ENCODE measurements around the gene AK5.

AK5 gene

DNA sequence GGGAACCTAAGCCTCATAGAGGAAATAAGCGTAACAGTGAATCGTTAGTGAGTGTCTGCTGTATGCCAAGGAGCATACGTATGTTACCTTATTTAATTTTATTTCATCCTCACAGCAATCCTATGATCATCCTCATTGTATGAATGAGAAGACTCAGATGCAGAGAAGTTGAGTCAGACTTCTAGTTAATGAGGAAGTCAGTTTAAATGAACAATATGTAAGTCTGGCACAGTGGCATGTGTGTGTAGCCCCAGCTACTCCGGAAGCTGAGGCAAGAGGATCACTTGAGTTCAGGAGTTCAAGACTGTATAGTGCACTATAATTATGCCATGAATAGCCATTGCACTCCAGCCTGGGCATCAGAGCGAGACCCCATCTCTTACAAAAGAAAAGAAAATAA lies 252.6 kb downstream of the AK5 start:
- peak; percentile 57 for DNase-seq (ENCODE audit: low read depth)
- TF ChIP-seq, protein P1, sequence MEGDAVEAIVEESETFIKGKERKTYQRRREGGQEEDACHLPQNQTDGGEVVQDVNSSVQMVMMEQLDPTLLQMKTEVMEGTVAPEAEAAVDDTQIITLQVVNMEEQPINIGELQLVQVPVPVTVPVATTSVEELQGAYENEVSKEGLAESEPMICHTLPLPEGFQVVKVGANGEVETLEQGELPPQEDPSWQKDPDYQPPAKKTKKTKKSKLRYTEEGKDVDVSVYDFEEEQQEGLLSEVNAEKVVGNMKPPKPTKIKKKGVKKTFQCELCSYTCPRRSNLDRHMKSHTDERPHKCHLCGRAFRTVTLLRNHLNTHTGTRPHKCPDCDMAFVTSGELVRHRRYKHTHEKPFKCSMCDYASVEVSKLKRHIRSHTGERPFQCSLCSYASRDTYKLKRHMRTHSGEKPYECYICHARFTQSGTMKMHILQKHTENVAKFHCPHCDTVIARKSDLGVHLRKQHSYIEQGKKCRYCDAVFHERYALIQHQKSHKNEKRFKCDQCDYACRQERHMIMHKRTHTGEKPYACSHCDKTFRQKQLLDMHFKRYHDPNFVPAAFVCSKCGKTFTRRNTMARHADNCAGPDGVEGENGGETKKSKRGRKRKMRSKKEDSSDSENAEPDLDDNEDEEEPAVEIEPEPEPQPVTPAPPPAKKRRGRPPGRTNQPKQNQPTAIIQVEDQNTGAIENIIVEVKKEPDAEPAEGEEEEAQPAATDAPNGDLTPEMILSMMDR (conservative IDR thresholded peaks at IDR 0.05; ENCODE audit: control insufficient read depth, insufficient read depth, low read depth, low read length), result no peak

DNA sequence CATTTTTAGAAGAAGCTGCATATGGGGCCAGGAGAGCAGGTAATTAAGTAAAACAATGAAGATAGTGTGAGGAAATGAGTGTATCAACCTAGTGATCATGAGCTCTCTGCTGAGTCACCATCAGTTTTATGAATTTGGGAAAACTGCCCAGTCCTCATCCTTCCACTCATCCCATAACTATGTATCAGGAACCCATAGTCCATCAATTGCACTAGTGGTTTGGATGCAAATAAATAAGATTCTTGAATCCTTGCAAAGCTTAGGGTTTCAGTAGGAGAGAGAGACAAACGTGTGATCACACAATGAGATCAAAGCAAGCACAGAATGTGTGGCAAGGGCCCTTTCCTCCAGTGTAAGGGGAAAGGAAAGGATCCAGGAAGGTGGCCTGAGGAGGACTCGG lies 255.0 kb downstream of the AK5 start:
- no peak overlapping the region for H3K4me3 ChIP-seq (ENCODE audit: control insufficient read depth, low read depth, low read length)
- TF ChIP-seq, protein P1 (conservative IDR thresholded peaks at IDR 0.05; ENCODE audit: control insufficient read depth, insufficient read depth, low read depth, low read length), result no peak
- peak; percentile 99 for DNase-seq (ENCODE audit: low read depth)

More for the DNA sequence above, 252.6 kb downstream of the AK5 start:
- H3K4me3 ChIP-seq (ENCODE audit: control insufficient read depth, low read depth, low read length), result no peak overlapping the region

DNA sequence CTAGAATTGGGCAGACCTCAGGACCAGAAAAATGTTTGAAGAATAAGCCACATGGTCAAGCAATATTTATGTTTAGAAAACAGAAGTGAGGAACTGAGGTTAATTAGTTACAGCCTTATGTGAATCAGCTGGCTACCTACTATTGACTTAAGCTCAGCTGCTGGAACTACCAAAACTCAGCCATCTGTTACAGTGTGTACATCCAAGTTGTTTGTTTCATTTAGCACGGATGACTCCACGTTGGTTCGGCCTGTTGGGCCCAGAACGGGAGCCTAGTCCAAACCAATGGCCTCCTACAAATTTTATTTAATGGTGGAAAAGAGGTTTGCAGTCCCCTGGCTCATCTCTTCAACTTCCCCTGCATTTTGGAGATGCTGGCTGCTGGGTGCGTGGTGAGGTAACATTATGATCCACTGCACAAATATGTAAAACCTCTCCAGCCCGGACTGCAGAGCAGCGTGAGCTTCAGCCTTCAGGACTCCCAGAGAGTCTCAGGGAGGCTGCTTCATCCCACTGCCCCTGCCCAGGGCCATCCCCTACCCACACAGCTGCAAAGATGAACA lies 257.2 kb downstream of the AK5 start:
- DNase-seq (ENCODE audit: low read depth), result peak; percentile 96
- peak overlapping the region; percentile 23 for H3K4me3 ChIP-seq (ENCODE audit: control insufficient read depth, low read depth, low read length)
- TF ChIP-seq, protein P1 (conservative IDR thresholded peaks at IDR 0.05; ENCODE audit: control insufficient read depth, insufficient read depth, low read depth, low read length), result no peak

DNA sequence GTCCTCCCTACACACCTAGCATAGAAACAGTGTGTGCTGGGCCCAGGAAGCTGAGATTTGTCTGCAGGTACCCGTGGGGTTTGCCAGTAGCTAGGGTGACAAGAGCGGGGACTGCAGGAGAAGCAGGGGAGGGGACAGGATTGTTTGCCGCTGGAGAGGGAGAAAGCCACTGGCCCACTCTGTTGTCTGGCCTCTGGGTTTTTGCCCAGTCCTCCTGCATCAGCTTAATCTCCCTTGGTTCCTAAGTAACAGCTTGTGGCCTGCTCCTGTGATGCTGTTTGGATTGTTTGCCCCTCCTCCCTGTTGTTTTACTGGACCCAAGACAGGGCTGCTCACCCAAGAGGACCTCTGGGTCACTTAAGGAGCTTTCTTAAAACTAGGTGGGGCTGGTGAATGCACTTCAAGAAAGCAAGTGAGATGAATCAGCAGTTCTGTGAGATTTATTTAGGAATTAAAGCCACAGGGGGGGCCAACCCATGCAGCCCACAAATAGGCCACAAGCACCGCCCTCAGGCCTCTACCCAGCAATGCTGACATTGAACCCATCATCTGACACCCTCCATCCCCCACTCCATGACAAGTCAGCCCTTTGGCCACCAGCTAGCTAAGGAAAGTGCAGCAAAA lies 257.8 kb downstream of the AK5 start:
- peak overlapping the region; percentile 23 for H3K4me3 ChIP-seq (ENCODE audit: control insufficient read depth, low read depth, low read length)
- peak; percentile 99 for DNase-seq (ENCODE audit: low read depth)
- TF ChIP-seq, protein P1 (conservative IDR thresholded peaks at IDR 0.05; ENCODE audit: control insufficient read depth, insufficient read depth, low read depth, low read length), result no peak

DNA sequence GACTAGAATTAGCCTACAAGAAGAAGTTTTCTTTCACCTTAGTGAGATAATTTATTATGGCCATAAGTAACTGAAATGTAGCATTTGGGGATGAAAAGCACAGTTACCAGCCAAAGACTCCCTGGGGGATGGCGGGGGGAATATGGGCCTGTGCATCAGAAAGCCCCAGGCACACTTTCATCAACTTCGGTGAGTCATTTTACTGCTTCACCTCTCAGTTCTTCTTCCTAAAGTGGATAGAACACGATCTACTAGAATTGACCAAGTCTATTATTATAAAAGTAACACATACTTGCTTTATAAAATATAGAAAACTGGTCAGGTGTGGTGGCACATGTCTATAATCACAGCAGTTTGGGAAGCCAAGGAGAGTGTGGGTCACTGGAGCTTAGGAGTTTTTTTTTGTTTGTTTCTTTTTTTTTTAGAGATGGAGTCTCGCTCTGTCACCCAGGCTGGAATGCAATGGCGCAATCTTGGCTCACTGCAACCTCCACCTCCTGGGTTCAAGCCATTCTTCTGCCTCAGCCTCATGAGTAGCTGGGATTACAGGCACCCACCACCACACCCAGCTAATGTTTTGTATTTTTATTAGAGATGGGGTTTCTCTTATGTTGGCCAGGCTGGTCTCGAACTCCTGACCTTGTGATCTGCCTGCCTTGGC lies 258.8 kb downstream of the AK5 start:
- DNase-seq (ENCODE audit: low read depth), result peak; percentile 98
- TF ChIP-seq, protein P1 (conservative IDR thresholded peaks at IDR 0.05; ENCODE audit: control insufficient read depth, insufficient read depth, low read depth, low read length), result no peak
- peak overlapping the region; percentile 22 for H3K4me3 ChIP-seq (ENCODE audit: control insufficient read depth, low read depth, low read length)

DNA sequence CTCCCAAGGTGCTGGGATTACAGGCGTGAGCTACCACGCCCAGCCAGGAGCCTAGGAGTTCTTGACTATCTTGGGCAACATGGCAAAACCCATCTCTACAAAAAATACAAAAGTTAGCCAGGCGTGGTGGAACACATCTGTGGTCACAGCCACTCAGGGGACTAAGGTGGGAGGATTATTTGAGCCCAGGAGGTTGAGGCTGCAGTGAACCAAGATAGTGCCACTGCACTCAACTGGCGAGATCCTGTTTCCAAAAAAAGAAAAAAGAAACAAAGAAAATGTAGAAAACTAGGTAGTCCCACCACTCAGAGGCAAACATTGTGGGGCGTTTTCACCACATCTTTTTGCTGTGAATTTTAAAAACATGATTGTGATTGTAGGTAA lies 259.3 kb downstream of the AK5 start:
- no peak for DNase-seq (ENCODE audit: low read depth)
- H3K4me3 ChIP-seq (ENCODE audit: control insufficient read depth, low read depth, low read length), result no peak overlapping the region
- TF ChIP-seq, protein P1 (conservative IDR thresholded peaks at IDR 0.05; ENCODE audit: control insufficient read depth, insufficient read depth, low read depth, low read length), result no peak

All from fibroblast of mammary gland (primary cell).